Inferior parietal cortex (tissue), 1 donor: Measurements from ENCODE around the gene MLKL.

Experiments used
- DNase-seq: peaks from one replicate; pipeline ENCODE4 v3.0.0-alpha.2; 2016; ENCODE audit errors: extremely low spot score

The MLKL gene

DNA sequence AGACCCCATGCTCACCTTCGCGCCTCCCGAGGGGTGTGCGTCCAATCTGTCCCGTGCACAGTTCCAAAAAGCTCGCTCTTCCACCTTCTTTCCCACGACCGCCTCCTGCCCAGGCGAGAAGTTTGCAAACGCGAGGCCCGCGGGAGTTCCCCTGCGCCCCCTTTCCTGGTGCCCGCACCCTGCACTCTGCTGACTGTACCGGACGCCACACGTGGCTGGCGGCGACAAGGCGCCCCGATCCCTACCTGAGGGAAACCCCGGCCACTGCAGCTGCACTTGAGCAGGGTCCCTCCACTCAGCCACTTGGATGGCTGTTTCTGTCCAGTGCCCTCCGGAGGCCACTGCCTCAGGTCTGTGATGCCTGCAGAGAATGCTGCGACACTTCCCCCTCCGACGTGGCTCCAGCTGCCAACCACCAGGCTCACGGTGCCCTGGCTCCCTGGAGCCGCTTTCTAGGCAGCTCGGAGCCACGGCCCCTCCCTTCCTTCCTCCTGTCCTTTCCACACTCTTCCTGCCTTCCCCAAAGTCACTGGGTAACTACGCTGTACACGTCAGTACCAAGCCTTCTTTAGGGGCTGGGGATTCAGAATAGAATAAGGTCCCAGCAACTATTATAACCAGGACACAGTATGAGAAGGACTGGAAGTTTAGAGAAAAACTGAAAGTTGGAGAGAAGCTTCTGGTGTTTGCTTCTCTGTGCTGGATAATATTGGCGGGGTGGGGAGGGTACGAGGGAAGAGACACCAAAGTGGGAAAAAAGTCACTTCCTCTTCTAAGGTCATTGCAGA is at the start of gene MLKL:
Gene MLKL, minus strand, starts transcription at position 425 of the 788 bp plus-strand sequence. CDS start 5,105 bp downstream, outside the sequence.
- DNase-seq: no peak

DNA sequence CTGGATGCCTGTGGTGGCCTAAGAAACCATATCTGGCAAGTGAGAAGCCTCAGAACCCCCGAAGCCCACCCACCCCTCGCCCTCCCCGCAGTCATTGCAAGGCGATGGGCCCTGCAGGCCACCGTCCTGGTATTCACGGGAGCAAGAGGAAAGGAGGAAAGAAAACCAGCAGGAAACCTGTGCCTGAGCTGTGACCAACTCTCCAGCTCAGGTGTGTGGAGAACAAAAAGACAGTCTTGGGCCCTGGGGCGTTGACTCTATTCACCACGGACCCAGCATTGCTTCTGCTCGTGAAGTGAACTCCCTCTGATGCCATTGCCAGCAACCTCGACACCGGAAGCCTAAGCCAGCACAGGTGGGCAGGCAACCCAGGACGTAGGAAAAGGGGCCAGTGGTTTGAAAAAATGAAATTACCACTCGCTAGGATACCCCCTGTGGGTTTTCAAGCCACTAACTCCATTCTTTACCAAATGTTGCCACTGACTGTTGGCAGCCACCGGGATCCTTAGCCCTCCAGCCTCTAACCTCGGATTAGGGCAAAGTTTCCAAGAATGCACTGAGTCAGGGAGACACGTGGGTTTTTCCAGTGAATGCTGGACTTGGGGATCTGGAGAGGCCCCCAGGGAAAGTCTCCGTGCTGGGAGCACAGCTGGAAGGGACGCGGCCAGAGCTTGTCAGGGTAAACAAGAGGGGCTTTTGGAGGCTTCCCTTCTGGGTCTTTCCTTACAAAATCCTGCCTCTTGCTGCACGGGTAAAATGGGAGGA is 48.8 kb upstream of the MLKL start:
- DNase-seq: no peak

DNA sequence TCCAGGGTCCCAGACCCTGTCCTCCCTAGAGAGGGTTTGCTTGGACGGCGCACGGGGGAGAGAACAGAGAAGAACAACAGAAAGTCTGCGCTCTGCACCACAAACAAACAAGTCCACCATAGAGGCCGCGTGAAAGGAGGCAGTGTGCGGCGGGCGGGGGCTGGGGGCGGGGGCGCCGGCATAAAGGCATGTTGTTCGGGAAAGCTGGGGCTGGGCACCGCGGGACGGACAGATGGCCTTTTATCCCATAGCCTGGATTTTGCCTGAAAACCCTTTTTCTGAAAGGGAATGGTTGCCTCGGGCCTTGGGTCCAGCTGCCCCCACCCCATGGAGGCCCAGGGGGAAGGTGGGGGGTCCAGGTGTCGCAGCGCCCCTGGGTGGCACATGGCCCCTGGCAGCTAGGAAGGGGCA is 48.0 kb upstream of the MLKL start:
- peak; percentile 51 for DNase-seq

DNA sequence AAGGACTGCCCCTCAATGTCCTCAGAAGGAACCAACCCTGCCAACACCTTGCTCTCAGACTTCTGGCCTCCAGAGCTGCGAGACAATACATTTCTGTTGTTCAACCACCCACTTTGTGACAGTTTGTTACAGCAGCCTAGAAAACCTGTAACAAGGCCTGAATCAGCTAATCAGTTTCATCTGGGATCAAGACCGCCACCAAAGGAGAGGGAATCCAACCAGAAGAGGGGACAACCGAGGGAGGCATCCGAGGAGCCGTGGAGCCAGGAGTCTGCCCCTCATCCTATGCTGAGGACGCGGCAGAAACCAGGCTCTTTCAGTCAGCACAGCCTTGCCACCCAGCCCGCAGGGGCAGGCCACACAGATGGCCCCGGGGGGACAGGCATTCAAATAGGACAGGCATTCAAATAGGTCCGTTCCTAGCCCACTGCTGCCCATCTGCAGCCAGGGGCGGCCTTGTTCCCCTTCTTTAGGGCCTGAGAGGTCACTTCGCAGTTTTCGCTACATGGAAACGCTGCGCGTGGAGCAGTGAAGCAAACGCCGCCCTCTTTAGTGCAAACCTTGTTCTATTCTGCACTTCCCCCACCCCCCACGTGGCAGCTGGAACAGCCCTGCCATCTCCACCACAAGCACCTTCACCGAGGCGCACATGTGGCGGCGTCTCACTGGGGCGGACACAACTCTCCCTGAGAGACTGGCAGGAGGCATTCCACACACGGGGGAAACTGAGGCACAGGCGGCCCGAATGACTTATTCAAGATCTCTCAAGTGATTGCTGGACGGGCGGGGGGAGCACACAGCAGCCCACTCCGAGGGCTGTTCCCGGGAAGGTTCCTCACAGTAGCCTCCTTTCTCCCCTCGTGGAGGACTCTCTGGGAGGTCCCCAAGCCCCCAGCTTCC is 47.3 kb upstream of the MLKL start:
- DNase-seq: peak; percentile 53

DNA sequence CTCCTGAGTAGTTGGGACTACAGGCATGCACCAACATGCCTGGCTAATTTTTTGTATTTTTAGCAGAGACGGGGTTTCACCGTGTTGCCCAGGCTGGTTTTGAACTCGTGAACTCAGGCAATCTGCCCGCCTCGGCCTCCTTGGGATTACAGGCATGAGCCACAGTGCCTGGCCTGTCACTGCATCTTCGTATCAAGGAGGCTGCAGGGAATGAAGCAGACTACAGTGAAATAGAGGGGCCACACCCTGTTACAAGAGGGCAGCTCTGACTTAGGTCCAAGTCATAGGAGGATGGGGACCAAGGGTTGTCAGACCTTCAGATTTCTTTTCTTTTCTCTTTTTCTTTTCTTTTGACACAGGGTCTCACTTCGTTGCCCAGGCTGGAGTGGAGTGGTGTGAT is 45.3 kb upstream of the MLKL start:
- DNase-seq: no peak

DNA sequence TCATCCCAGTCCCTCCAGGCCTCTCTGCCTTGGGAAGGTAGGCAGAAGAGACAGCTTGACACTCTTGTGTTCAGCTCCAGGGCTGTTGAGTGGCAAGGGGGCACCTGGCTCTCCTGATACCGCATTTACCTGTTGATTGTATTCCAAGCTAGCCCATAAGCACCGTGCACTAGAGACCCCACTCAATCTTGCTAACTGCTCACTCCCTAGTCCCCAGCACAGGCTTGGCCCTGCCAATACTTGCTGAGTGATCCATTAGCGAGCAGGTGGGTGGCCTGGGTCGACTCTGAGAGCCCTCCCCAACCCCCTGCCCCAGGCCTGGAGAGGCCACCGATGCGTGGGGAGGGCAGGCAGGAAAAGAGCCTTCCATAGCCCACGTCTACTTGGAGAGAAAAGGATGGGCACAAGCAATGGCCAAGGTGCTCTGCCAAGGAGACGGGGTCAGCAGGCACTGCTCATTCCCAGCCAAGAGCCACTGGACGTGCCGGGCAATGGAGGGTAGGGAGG is 44.5 kb upstream of the MLKL start:
- DNase-seq: no peak

DNA sequence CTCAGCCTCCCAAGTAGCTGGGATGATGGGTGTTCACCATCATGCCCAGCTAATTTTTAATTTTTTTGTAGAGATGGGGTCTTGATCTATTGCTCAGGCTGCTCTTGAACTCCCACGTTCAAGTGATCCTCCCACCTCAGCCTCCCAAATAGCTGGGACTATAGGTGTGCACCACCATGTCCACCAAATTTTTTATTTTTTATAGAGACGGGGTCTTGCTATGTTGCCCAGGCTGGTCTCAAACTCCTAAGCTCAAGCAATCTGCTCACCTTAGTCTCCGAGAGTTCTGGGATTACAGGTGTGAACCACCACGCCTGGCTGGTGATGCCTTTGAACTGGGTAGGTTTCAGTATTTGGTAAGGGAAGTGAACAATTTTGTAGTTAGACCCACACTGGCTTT is 43.9 kb upstream of the MLKL start:
- DNase-seq: no peak

DNA sequence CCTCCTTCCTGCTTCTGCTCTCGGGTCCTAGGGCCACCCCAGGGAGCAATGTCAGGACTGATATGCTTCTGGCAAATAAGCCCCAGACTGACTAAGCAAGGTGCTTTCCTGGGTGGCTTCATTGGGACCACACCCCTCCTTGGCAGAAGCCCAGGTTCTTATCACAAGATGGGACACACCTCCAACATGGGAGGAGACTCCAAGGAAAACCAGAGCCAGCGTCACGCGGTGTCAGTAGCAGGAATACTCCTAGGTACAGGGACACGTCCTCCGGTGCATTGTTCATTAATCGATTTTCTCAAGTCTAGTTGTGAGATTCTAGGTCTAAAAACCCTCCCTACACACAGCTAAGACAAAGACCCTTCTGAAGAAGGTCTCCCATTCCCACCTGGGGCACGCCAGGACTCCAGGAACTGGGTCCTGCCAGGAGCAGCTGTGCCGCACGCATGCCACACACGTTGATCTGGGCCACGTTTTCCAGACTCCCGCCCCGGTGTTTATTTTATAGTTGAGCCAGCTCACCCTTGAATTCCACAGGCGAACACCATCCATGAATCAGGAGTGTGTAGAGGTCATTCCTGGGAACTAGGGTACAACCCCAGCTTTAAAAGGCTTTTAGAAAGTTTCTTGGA is 43.1 kb upstream of the MLKL start:
- DNase-seq: peak; percentile 45

DNA sequence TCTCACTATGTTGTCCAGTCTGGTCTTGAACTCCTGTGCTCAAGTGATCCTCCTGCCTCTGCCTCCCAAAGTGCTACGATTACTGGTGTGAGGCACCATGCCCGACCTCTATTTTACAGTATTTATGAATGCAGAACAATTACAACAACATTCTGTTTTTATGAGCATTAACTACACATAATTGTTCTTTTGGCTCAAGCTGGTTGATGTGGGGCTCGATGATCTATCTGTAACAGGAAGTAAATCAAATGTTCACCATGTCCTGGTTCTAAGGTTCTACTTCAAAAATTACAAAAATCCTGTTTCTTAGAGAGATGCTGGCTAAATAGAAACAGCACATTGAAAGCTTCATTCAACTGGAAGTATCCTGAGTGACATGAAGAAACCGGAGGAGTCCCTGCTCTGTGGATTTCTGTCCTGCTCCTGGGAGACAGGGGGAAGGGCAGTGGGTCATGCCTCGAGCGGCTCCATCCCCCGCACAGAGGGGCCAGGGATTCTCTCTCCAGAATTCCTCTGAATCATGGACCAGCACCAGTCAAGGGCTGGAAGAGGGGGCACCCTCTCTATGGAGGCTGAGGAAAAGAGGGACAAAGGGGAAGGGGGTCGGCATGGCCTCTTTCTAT is 42.5 kb upstream of the MLKL start:
- no peak for DNase-seq

DNA sequence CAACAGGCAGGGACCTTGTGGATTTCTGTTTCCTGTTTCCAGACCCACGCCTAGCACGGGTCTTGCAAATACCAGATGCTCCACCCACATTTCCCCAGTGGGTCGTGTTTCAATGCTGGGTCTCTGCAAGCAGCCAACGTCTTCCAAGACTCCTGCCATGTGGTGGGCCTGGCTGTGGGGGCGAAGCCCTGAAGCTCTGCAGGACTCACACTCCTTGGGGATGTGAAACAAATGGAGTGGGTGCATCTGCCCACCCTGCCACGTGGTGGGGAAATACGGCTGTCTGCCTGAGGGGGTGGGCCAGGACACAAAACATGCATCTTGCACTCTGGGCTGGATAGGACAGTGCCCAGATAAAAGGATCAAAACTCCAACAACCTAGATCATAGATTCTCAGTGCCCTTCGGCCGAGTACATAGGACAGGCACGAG is 41.4 kb upstream of the MLKL start:
- no peak for DNase-seq

DNA sequence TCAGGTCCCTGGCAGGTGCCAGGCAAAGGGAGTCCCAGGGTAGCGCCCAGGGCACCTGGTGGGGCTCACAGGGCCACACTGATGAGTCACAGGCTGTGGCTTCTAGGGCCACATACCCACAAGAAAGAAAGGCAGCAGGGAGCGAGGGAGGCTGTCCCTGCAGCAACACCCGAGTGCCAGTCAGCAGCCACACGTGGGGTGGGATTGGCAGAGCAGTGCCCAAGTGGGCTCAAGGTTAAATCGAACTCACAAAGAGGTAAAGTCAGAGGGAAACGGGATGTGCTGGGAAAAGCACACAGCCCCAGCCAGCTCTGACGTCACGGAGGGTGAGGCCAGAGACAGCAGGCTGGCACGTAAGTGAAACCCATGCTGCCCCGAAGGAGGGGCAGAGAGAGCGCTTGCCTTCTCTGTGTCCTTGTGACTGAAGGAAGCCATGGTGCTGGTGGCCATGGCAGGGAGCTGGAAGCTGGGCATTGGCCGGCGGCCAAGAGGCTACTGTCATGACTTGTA is 40.2 kb upstream of the MLKL start:
- peak; percentile 63 for DNase-seq

DNA sequence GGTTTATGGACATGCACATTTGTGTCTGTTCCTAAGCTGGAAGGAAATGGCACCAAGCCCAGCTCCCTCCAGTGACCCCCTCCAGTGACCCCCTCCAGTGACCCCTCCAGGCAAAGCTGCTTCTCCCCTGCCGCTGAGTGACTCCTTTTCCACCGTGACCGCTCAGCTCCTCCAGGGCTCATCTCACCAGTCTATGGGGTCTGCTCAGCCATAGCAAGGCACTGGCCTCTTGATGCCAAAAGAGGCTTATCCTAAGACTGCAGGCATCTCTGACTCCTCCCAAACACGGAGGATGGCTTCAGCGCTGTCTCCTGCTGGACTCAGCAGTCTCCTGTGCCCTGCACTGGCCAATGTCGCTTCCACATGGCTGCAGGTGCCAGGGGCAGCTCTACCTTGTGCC is 38.6 kb upstream of the MLKL start:
- no peak for DNase-seq

DNA sequence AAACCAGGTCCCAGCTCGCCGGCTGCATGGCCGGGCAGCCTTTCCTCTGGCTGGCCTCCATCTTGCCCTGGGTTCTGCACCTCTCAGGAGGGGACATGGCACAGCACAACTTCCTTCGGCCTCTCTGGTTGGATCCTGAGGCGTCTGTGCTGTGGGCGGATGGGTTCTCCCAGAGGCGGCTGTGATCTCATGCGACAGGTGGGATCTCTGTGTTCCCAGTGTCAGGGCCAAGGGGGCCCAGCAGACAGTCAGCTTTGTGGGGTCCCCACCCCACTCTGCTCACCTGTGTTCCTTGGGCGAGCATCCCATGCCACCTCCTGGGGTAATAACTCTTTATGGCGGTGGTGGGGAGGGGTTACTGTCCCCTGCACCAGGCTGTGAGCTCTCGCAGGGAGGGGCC is 38.2 kb upstream of the MLKL start:
- no peak for DNase-seq

DNA sequence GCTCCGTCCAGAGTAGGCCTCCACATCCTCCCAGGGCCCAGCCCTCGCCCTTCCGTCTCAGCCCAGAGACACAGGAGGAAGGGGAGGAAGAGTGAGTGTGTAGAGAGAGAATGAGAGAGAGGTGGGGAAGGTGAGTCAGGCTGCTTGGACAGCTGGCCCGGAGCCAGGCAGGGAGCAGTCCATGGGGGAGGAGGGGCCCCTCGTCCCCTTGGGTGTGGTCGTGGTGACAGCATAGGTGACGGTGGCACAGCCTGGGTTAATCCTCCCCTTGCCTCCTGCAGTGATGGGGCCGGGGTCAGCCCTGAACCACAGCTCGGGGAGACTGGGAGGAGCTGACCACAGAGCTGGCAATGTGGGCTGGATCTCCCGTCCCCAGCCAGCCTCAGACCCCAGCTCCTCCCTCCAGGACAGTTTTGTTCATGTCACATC is 37.5 kb upstream of the MLKL start:
- no peak for DNase-seq

DNA sequence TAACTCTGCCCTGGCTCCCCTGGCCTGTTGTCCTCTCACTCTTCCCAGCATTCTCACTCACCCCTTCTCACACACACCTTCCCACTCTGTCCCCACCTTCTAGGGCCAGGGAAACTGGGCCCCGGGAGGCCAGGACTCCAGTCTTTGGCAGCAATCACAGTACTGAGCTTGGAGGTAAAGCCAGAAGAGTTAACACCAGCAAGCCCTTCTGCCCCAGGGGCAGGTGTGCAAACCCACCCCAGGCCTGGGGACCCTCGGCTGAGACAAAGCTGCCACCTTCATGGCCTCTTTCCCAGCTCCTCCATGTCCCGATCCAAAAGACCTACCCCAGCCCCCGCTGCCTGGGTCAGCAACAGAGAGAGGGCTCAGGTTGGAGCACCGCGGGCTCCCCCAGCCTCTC is 36.9 kb upstream of the MLKL start:
- no peak for DNase-seq

DNA sequence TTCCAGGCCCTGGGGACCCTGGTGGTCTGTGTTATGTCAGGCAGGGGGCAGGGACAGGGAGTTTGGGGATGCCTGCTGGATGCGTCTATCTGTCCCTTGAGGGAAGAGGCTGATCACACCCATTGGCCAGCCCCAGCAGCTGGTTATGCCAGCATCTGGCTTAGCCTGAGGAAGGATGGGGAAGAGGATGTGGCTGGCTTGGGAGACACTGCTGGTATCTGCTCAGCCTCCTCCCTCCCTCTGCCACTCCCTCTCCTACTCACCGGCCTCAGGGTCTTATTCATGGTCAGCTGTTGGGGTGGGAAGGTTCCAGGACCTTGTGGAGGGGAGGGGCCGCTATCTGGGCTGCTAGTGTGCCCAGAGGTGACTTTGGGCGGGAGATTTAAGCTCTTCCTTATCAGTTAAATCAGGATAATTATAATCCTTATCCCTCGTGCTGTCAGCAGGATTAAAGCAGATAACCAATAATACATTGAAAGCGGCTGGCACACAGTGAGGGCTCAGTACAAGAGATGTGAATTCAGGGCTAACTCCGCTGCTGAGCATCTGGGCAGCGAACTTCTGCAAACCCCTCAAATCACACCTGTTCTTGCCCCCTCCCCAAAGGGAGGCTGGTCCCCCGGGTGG is 36.0 kb upstream of the MLKL start:
- no peak for DNase-seq

DNA sequence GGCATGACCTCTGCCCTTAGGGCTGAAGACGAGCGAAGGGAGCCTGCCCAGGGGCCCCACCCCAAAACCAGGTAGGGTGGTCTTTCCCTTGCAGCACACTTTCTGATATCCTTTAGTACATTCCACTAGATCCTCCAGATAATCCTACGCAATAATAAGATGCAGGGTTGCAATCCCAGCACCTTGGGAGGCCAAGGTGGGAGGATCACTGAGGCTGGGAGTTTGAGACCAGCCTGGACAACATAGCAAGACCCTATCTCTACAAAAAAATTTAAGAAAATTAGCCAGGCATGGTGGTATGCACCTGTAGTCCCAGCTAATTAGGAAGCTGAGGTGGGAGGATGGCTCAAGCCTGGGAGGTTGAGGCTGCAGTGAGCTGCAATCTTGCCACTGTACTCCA is 34.9 kb upstream of the MLKL start:
- DNase-seq: no peak

DNA sequence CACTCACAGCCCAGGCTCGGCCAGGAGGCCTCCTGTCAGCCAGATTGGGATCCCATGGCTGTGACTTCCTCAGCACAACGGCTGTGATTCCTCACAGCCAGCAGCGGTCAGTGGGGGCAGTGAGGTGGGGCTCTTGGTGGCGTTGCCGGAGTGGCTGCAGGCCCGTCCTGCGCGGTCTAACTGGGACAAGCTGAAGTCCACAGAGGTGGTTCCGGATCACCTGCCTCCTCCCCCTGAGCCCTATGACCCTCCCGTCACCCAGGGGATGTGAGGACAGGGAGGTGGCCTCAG is 34.4 kb upstream of the MLKL start:
- no peak for DNase-seq

DNA sequence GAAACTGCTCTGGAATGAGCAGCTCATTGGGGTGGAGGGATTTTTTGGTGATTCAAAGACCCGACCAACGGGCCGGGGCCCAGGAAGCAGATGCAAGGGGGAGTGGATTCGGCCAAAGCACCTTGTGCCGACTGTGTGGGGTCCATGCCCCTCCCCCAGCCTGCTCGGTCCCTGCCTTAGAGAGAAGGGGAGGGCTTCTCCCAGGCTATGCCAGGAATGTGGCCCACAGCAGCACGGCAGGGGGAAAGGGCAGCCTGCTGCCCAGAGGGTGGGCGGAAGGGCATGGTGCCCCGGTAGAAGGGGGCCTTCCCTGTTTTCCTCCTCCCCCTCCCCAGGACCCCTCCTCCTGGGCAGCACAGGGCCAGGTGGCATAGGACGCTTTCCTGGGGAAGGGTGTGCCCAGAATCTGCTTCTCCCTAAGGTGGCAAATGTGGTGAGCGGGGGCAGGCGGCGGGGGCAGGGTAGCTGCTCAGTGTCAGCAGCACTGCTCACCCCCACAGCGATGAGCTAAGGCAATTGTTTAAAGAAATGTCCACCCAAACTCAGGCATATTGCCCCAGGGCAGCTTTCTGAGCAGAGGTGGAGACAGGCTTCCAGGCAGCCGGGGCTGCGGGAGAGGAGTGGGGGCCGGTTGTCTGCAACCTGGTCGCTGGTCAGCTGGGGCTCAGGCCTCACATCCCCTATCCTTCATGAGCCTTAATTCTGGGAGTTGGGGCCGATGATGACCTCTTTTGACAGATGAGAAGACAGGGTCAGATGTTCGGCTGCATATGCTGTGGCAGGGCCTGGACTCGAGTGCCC is 33.9 kb upstream of the MLKL start:
- no peak for DNase-seq
